ENCODE data around the gene ZBTB11. TPM values are rescaled to one million over a fixed set of nuclear protein-coding genes. Genes with fewer than 3 reads are reported as not detected.

Gene ZBTB11
- total and polyA plus RNA-seq, 9 of the 15 experiments (the other 6 are each of a cell fraction or from before 2014, with no cell fraction given): 6.2 to 31.9 (median 21.4) TPM

- no peak for TF ChIP-seq ATF2 (CRISPR knock-in tag; IDR thresholded peaks at IDR 0.05)
- no peak for TF ChIP-seq HEY1 (CRISPR knock-in tag; IDR thresholded peaks at IDR 0.05; ENCODE audit: borderline replicate concordance)
- TF ChIP-seq RFX7 (CRISPR knock-in tag; IDR thresholded peaks at IDR 0.05): no peak
- no peak for TF ChIP-seq ZNF408 (CRISPR knock-in tag; IDR thresholded peaks at IDR 0.05; ENCODE audit: low read depth)
- no peak for TF ChIP-seq CREBBP (IDR thresholded peaks at IDR 0.05; ENCODE audit: low read depth, low read length)
- TF ChIP-seq GATAD2B (IDR thresholded peaks at IDR 0.05; ENCODE audit: borderline replicate concordance): no peak
- no peak for TF ChIP-seq E4F1 (CRISPR knock-in tag; IDR thresholded peaks at IDR 0.05; ENCODE audit: borderline replicate concordance)
- no peak for TF ChIP-seq ZNF407 (IDR thresholded peaks at IDR 0.05; ENCODE audit: low read depth)
- TF ChIP-seq RUNX1 (IDR thresholded peaks at IDR 0.05; ENCODE audit: low read depth): no peak
- TF ChIP-seq RFX1 (IDR thresholded peaks at IDR 0.05): no peak
- no peak for TF ChIP-seq ZNF3 (CRISPR knock-in tag; IDR thresholded peaks at IDR 0.05)
- no peak for TF ChIP-seq FUS (optimal IDR thresholded peaks at IDR 0.05; ENCODE audit: low read depth, low read length)
- peak; percentile 53; the same call in 1 of the 2 replicates for TF ChIP-seq TEAD4 (IDR thresholded peaks at IDR 0.05; ENCODE audit: low read length)
- no peak for TF ChIP-seq TEAD4 (CRISPR knock-in tag; IDR thresholded peaks at IDR 0.05; ENCODE audit: borderline replicate concordance)
- TF ChIP-seq HMBOX1 (IDR thresholded peaks at IDR 0.05): peak; percentile 60; the same call in 1 of the 2 replicates
Observed at GRCh38 chr3:101611023-101611422, 65.9 kb downstream of the ZBTB11 start (continued).

Measured in K562 (cell line).